ENCODE results near the gene SULT2B1.
"Not testable (repeated sequence)": the region's sequence is repeated elsewhere in the genome, so short reads cannot be mapped to it uniquely, and the experiment has no call there.

DNA sequence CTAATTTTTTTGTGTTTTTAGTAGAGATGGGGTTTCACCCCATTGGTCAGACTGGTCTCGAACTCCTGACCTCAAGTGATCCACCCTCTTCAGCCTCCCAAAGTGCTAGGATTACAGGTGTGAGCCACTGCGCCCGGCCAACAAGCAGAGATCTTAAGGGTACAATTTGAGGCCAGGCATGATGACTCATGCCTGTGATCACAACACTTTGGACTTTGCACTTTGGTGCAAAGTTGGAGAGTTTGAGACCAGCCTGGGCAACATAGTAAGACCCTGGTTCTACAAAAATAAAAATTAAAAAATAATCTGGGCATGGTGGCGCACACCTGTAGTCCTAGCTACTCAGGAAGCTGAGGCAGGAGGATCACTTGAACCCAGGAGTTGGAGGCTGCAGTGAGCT, 32.5 kb upstream of the SULT2B1 start:
- not testable (repeated sequence) for TF ChIP-seq EZH2 (IDR thresholded peaks at IDR 0.05; ENCODE audit: insufficient read depth, poor library complexity, severe bottlenecking); EZH2phosphoT487 (IDR thresholded peaks at IDR 0.05; ENCODE audit: insufficient read depth, low read depth)
